GM18909 (cell line): ENCODE results near the gene ULK4.
"Not testable (repeated sequence)": the region's sequence is repeated elsewhere in the genome, so short reads cannot be mapped to it uniquely, and the experiment has no call there.

Experiments
- ATAC-seq: cut with Tn5 transposase; IDR thresholded peaks from one replicate; pipeline ENCODE4 v1.9.1; 2021; ENCODE audit warnings: mild to moderate bottlenecking; ENCODE audit not compliant: unreplicated experiment, poor library complexity

The ULK4 gene

DNA sequence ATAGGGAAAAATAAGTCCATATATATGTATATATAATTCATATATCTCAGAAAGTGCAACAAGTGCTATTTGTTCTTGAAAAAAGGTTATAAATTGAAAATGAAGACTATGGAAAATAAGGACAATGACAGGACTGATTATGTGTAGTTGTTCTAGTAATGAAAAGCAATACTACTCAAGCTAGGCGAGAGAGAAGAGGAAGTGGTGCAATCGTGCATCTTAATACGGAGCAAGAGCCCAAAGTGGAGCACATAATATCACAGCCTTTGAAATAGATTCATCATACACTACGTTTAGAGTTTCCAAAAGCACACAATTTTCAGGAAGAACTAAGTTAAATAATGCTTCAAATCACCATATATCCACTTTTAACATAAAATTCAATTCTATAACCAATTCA is 87.9 kb downstream of the ULK4 start:
- no peak for ATAC-seq

DNA sequence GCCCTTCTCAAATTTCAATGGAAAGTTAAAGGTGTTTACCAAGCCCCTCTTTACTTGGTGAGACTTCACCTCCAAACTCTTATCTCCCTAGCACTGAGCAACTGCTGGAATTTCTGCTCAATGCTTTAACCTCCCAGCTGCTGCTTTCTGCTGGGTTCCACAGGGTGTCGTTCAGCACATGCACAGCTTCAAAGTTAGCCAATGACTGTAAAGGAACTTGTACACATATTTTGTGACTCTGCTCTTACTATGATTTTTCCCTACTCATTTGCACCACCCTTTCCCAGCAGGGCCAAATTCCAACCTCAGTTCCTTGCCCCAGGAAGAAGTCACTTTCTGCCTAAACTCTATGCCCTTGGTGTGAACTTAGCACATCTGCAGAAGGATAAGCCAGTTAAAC is 89.7 kb downstream of the ULK4 start:
- no peak for ATAC-seq

DNA sequence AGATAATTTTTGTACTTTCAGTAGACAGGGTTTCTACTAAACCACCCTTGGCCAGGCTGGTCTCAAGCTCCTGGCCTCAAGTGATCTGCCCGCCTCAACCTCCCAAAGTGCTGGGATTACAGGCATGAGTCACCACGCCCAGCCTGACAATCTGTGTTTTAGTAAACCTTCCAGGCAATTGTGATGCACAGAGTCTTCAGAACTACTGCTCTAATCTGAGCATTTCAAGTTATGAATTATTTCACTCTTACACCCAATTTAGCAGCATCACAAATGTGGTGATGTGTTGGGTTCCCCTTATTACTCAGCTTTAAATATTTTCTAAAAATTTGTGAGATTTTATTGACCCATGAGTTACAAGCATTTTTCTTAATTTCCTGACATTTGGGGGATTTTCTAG is 94.4 kb downstream of the ULK4 start:
- no peak for ATAC-seq

DNA sequence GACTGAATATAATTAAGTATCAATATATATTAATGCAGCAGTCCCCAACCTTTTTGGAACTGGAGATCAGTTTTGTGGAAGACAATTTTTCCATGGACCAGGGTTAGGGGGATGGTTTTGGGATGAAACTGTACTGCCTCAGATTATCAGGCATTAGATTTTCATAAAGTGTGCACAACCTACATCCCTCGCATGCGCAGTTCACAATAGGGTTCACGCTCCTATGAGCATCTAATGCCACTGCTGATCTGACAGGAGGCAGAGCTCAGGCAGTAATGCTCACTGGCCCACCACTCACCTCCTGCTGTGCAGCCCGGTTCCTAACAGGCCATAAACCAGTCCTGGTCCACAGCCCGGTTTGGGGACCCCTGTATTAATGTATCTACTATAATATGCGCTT is 95.6 kb downstream of the ULK4 start:
- no peak for ATAC-seq

DNA sequence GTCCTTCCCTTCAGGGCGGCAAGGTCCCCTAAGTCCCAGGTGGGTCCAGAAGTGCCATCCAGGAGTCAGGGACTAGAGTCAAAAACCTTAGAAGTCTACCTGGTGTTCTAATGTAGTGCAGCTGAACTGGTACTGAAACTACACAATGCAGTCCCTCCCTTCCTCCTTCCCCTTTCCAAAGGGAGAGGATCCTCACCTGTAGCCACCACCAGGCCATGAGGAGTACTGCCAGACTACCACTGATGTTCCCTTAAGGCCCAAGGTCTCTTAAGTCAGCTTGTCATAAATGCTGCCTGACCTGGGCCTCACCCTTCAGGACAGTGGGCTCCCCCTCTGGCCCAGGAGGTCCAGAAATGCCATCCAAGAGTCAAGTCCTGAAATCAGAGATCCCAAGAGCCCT is 98.9 kb downstream of the ULK4 start:
- ATAC-seq = no peak

DNA sequence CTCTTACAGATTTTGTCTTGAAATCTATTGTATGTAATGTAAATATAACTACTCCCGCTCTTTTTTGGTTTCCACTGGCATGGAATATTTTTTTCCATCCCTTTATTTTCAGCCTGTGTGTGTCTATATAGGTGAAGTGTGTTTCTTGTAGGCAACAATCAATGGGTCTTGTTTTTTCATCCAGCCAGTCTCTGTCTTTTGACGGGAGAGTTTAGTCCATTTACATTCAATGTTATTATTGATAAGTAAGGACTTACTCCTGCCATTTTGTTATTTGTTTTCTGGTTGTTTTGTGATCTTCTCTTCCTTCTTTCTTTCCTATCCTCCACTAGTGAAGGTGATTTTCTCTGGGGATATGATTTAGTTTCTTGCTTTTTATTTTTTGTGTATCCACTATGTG is 101.4 kb downstream of the ULK4 start:
- not testable (repeated sequence) for ATAC-seq

DNA sequence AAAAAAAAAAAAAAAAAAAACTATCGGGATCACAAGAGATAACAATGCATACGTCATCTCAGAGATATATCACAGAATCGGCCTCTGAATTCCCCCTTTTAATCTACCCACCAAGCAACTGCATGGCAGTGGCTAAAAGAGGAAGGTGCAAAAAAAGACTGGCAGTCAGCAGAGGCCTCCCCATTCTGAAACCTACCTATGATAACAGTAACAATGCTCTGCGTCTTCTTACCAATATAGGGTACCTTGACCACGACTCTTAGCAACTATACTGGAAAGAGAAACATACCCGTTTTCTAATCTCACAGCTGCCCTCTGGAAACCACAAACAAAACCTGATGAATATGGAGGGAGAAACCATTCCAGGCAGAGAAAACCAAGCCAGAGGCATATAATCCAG is 106.9 kb downstream of the ULK4 start:
- ATAC-seq = no peak

DNA sequence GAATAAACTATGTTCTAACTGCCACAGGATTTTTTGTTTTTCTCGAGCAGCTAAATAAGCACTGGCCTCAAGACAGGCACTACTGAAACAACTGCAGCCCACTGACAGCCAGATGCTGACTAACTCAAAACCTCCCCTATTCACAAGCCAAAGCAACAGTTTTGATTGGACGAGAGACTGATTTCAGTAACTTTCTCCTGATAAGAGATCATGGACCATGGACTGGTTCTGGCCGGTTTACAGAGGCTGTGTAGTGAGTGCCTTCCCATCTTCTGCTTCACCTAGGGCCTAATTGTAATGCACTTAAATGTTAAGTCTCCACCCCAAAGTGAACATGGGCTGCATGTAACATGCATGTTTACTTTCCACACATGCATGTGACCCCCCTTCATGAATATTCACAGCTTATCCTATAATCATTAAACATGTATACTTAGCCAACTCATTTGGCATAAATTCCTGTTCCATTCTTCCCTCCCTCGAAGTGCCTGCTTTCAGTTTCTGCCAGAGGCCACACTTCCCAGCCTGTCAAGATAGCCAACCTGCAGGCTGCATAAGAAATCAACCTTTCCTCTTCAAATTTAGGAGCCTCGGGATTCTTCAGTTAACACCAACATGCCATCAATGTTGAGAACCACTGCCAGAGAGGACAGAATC is 108.2 kb downstream of the ULK4 start:
- no peak for ATAC-seq

DNA sequence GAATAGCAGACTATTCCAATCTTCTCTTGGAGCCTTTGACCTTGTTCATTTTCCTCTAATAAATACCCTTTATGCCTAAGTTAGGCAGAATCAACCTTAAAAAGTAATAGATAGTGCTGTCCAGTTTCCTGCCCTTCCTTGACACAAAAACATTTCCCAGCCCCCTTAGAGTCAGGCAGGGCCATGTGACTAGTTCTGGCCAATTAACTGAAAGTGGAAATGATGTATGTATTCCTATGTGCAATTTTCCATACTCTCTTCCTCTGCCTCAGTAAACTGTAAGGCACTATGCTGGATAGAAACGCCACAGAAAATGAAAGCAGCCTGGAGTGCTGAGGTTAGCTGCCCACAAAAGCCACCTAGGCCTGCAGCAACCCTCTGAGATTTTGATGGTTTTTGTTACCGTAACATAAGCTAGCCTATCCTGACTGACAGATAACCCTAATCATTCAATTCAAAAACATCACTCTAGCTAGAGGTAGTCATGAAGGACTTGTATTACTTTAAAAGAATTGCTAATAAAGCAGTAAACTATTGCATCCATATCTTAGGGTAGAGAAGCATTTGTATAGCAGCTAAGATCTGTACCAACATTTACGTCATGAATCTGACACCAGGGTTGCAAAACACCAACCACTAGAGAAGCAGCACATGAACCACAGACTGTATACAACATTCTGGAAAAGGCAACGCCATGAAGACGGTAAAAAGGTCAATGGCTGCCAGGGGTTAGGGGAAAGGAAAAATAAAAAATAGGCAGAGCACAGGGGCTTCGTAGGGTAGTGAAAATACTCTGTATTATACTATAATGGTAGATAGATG is 112.9 kb downstream of the ULK4 start:
- no peak for ATAC-seq

DNA sequence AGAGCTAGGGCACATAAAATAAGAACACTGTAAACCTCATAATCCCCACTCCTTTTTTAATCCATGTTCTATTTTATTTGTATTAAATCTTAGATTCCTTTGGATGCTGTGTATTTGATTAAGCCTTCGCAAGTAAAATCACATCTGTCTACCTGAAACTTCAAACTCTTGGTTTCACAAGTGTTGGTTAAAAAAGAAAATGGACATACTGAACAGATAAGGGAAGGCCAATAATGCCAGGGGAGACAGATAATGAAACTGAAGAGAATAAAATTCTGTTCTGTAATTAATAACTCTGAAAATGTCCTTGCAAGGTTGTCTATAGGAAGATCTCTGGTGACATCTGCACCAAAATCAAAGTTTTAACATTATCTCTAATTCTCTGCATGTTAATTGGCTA is 114.2 kb downstream of the ULK4 start:
- no peak for ATAC-seq

DNA sequence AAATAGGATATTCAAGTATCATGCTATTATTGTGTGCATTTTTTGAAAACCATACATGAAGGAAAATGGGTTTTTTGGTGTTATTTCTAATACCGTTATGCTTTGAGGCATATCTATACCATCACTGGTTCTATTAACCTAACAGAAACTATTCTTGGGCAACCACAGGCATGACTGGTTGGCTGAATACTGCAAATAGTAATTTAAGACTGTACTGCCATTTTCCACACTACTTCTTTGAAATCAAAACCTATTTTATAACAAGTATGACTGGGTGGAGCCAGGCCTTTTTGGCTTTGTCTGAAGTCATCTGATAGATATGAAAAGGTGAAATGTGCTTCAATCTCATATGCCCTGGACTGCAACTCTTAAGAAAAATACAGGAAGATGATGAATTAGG is 115.1 kb downstream of the ULK4 start:
- ATAC-seq = peak; percentile 71

DNA sequence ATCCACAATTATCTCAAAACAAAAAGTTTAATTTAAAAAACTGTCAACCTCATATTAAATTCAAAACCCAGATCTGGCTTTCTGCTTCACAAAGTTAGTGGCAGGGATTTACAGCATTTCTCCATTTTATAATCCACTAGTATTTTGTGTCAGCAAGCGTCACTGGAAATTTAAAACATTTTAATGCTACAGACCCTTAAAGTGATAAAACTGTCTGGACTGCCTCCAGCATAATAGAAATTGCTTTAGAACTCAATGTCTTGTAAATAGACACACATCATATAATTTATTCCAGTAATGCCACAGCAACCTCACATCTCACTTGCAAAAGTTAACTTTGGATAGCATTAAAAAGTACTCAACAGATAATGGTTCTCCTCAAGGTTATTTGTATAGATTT is 116.1 kb downstream of the ULK4 start:
- no peak for ATAC-seq

DNA sequence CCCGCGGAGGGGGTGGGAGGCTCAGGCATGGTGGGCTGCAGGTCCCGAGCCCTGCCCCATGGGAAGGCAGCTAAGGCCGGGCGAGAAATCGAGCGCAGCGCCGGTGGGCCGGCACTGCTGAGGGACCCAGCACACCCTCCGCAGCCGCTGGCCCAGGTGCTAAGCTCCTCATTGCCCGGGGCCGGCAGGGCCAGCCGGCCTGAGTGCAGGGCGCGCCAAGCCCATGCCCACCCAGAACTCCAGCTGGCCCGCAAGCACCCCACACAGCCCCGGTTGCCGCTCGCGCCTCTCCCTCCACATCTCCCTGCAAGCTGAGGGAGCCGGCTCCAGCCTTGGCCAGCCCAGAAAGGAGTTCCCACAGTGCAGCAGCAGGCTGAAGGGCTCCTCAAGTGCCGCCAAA is 117.6 kb downstream of the ULK4 start:
- not testable (repeated sequence) for ATAC-seq

DNA sequence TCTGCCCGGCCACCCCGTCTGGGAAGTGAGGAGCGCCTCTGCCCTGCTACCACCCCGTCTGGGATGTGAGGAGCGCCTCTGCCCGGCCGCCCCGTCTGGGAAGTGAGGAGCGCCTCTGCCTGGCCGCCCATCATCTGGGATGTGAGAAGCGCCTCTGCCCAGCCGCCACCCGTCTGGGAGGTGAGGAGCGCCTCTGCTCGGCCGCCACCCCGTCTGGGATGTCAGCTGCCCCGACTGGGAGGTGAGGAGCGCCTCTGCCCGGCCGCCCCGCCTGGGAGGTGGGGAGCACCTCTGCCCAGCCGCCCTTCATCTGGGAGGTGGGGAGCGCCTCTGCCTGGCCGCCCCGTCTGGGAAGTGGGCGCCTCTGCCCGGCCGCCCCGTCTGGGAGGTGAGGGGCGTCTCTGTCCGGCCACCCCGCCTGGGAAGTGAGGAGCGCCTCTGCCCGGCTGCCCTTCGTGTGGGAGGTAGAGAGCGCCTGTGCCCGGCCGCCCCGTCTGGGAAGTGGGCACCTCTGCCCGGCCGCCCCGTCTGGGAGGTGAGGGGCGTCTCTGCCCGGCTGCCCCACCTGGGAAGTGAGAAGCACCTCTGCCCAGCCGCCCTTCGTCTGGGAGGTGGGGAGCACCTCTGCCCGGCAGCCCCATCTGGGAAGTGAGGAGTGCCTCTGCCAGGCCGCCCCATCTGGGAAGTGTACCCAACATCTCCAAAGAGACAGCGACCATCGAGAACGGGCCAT is 120.8 kb downstream of the ULK4 start:
- ATAC-seq = not testable (repeated sequence)

DNA sequence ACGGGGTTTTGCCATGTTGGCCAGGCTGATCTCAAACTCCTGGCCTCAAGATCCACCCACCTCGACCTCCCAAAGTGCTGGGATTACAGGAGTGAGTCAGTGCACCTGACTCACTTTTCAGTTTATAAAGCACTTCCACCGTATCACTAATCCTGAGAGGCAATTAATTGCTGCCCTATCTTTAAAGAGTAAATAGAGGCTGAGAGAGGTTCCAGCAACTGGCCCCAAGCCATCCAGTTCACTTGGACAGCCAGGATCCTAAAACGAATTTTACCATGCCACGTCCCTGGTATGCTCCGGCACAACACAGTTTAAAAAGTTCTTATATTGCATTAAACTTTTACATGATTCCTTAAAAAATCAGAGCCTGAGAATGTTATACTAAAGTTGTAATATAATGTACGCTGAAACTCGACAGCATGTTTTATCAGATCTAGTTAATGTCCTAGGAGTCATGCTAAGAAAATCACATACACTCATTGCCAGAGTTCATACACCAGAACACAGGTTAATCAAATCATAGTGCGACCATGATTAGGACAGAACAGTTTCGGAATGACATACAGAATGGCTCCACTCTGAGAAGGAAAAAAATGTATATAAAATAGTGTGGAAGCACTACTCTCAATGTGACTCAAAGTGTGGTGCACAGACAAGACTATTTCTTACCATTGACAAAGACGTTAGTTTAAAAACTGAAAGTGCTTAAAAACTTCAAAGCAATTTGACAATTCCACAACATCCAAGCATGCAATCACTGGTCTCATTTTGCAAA is 125.4 kb downstream of the ULK4 start:
- ATAC-seq = no peak

DNA sequence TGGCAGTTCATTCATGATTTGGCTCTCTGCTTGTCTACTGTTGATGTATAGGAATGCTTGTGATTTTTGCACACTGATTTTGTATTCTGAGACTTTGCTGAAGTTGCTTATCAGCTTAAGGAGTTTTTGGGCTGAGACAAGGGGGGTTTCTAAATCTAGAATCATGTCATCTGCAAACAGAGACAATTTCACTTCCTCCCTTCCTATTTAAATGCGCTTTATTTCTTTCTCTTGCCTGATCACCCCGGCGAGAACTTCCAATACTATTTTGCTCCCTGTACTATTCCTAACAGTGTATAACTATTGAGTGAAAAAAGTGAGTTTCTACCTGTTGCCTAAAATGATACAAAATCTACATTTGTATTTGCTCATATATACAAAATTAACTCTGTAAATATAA is 128.3 kb downstream of the ULK4 start:
- ATAC-seq = no peak

DNA sequence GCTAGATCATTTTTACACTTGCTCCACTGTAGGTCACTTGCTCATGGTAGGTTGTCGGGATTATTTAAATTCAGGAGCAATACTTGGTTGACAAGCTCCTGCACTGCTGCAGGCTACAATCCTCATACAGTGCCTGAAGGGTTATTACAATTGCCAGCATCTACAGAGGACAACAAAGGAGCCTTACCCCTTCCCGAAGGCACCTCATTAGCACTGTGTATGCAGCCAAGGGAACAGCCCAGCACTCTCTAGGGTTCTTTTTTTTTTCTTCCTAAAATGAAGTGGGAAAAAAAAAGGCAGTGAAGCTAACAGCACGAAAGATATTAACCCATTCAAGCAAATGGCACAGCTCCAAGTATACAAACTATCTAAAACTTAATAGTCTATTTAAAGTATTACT is 142.7 kb downstream of the ULK4 start:
- ATAC-seq = no peak

DNA sequence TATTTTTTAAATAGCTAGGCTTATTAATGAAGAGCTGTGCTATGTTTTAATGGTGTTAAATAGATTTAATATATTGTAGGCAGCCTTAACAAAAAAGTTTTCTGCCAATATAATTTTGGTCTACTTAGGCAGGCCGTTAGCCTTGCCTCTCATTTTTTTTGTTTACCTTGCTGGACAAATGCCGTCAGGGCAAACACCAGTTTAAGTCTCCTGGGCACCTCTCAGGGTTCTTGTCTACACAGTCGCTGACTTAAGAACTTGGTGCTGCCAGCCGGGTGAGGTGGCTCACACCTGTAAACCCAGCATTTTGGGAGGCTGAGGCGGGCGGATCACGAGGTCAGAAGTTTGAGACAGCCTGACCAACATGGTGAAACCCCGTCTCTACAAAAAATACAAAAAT is 153.3 kb downstream of the ULK4 start:
- no peak for ATAC-seq

DNA sequence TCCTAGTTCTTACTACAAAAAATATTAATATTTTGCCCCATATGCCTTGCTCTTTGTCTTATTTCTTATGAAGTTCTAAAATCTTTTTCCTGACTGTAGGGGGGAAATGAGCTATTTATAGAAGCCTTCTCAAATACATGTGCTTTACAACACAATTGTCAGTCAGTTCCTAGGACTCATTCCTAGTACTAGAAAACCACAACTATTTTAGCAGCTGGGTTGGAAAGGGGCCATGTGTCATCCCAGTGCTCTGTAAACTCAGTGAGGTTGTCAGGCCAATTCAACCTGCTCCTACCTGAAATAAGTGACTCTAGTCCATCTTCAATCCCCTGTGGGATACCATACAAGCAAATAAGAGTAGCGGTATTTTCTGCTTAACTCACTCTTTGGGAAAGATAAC is 153.8 kb downstream of the ULK4 start:
- ATAC-seq = no peak

DNA sequence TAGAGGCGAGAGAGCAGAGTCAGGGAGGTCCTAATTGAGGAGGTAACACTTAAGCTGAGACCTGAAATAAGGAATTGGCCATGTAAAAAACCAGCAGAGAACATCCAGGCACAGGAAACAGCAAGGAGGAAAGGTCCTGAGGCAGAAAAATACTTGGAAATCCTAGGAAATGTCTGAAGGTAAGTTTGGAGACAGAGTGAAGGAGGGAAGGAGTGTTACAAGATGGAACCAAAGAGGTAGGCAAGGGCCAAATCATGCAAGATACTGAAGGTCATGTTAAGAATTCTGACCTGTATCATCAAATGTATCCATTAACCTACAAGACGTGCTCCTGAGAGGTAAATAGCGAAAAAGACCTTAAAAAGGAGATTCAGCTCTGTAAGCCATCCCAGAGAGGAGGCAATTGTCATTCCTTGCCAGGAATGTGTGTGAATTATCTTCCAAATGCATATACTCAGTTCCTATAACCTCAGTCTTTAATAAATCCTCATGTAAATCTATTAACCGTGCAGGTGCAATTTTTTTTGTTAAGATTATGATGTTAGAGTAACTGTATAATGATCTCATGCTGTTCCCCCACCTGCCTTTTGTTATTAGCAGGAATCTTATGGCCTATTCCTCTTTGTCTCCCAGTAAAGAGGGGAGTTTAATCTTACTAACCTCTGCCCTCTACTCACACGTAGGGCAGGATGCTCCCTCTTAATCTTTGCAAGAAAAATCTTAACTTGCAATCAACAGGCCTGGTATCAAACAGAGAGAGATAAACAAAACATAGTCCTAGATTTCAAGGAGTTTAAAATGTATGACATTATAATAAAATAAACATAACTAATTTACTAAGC is 166.9 kb downstream of the ULK4 start:
- no peak for ATAC-seq
